ENCODE results near the gene SNCAIP. TPM values are rescaled to one million over a fixed set of nuclear protein-coding genes. Genes with fewer than 3 reads are reported as not detected.

The SNCAIP gene
- total RNA-seq, 4 donors from 2014 or later, result 0.88 to 13.0 (median 2.9) TPM

GRCh38 chr5:122444411-122444810 lies 132.4 kb downstream of the SNCAIP start:
- intact Hi-C loops (cut with DNase I; ENCODE audit: low total_unique reads), result no loop called here
- 96 to 97% methylated on average over 5 of the region's 5 CpGs for WGBS, 2 donors
- no peak overlapping the region for H3K4me3 ChIP-seq (ENCODE audit: low read depth, poor library complexity, severe bottlenecking)
- DNase-seq (ENCODE audit: low spot score in 2 of 2), result no peak
- TF ChIP-seq CTCF (IDR thresholded peaks at IDR 0.05), result no peak
- no peak for TF ChIP-seq POLR2A (IDR thresholded peaks at IDR 0.05)

- TF ChIP-seq POLR2A (IDR thresholded peaks at IDR 0.05) (no peak), CTCF (IDR thresholded peaks at IDR 0.05) (no peak)
- H3K4me3 ChIP-seq (ENCODE audit: low read depth, poor library complexity, severe bottlenecking), result no peak overlapping the region
- intact Hi-C loops (cut with DNase I; ENCODE audit: low total_unique reads), result no loop called here
- DNase-seq (ENCODE audit: low spot score in 2 of 2), result no peak
- 63 to 81% methylated on average over 1 of the region's 1 CpG for WGBS, 2 donors
These were observed 133.0 kb downstream of the SNCAIP start for GRCh38 chr5:122445070-122445469.

- DNase-seq (ENCODE audit: low spot score in 2 of 2), result no peak
- 84 to 98% methylated on average over 3 of the region's 3 CpGs for WGBS, 2 donors
- TF ChIP-seq POLR2A (IDR thresholded peaks at IDR 0.05), result no peak
- no peak for TF ChIP-seq CTCF (IDR thresholded peaks at IDR 0.05)
- no peak overlapping the region for H3K4me3 ChIP-seq (ENCODE audit: low read depth, poor library complexity, severe bottlenecking)
- intact Hi-C loops (cut with DNase I; ENCODE audit: low total_unique reads), result no loop called here
These were observed 135.0 kb downstream of the SNCAIP start for GRCh38 chr5:122447072-122447471.

GRCh38 chr5:122447879-122448278 lies 135.8 kb downstream of the SNCAIP start:
- intact Hi-C loops (cut with DNase I; ENCODE audit: low total_unique reads), result no loop called here
- no peak for TF ChIP-seq CTCF (IDR thresholded peaks at IDR 0.05)
- no peak for TF ChIP-seq POLR2A (IDR thresholded peaks at IDR 0.05)
- no peak overlapping the region for H3K4me3 ChIP-seq (ENCODE audit: low read depth, poor library complexity, severe bottlenecking)
- DNase-seq (ENCODE audit: low spot score in 2 of 2), result no peak
- 68 to 72% methylated on average over 3 of the region's 3 CpGs for WGBS, 2 donors

- no peak for TF ChIP-seq POLR2A (IDR thresholded peaks at IDR 0.05)
- no peak for TF ChIP-seq CTCF (IDR thresholded peaks at IDR 0.05)
- H3K4me3 ChIP-seq (ENCODE audit: low read depth, poor library complexity, severe bottlenecking), result no peak overlapping the region
- DNase-seq (ENCODE audit: low spot score in 2 of 2), result no peak
- intact Hi-C loops (cut with DNase I; ENCODE audit: low total_unique reads), result loop anchor here (2.0 kb wide), 1 partner anchor 42 kb away; no protein-coding TSS in a partner anchor
These were observed 142.5 kb downstream of the SNCAIP start for GRCh38 chr5:122454541-122454940.

- no peak for TF ChIP-seq CTCF (IDR thresholded peaks at IDR 0.05)
- no peak overlapping the region for H3K4me3 ChIP-seq (ENCODE audit: low read depth, poor library complexity, severe bottlenecking)
- 63% methylated on average over 1 of the region's 1 CpG for WGBS, 2 donors
- intact Hi-C loops (cut with DNase I; ENCODE audit: low total_unique reads), result loop anchor here (2.0 kb wide), 1 partner anchor 43 kb away; no protein-coding TSS in a partner anchor
- no peak for DNase-seq (ENCODE audit: low spot score in 2 of 2)
These were observed 143.9 kb downstream of the SNCAIP start for GRCh38 chr5:122455939-122456338.

All from lower leg skin (tissue), 4 donors.